Activated CD4-positive, alpha-beta T cell treated with anti-CD3 and anti-CD28 coated beads, Interleukin-2, amount 50 U/mL, for 24 hours (primary cell): Measurements from ENCODE around the gene TNFRSF9.

Source experiments
- DNase-seq, 2 donors: peaks; one replicate each; pipeline ENCODE4 v3.0.0-alpha.2; 2020; ENCODE audit warnings: low read depth in 1 of 2, low spot score in 1 of 2

Gene TNFRSF9

DNA sequence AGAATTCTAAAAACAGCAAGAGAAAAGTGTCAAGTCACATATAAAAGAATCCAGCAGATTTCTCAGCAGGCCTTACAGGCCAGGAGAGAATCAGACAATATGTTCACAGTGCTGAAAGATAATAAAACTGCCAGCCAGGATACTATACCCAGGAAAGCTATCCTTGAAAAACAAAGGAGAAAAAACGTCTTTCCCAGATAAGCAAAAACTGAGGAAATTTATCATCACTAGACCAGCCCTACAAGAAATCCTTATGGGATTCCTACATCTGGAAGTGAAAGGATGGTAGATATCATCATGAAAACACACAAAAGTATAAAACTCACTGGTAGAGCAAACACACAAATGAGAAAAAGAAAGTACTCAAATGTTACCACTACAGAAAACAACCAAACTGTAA is 62.6 kb downstream of the TNFRSF9 start:
- DNase-seq = no peak

DNA sequence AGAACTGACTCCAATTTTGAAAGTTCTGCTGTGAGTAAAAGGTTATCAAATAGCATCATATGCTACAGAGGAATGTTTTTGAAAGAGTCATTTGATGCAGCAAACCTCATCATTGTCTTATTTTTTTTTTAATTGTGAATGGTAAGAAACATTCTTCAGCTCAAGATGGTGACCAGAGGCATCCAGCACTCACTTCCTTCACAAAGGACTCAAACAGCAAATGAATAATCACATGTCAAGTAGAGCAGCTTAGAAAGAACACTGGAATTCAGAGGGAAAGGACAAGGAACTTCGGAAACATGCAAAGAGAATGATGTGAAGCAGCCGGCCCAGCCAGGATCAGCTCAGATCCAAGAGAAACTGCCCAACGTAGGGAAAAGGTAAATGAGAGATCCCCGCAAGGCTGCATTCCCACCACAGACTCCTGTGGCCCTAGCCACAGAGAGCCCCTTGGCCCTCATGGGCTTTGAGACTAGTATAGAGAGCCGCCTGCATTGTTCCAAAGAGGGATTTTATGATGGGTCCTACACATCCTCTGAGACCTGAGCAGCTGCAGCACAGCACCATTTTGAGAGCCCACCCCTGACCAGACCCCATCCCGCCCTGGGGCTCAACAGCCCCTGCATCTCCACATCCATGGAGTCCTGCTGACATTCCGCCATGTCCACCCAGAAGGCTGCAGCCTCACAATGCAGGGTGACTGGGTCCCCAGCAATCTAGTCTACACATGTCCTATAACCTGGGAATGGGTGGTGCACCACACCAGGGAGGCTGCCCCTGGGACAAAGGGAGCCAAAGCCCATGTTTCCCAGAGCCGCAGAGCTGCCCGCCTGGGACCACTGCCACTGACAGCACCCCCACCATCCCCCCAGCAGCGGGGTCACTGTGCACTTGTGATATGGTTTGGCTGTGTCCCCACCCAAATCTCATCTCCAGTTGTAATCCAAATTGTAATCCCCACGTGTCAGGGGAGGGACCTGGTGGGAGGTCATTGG is 66.5 kb downstream of the TNFRSF9 start:
- DNase-seq = no peak

DNA sequence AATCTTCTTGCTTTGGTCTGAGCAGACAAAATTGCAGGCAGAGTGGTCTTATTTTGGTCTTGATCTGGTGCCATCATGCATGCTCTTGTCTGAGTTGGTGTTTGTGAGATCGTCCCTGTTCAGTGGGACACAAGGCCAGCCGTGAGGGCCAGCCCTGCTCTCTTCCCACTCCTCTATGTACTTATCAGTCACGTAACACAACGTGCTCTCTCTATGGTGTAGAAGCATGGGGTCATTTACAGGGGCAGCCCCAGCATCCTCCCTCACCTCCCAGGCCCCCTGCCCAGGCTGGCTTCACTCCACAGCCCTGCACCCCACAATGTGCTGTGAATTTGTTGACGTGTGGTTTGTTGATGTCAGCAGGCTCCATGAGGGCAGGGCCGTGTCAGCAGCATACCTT is 69.5 kb downstream of the TNFRSF9 start:
- DNase-seq = no peak

DNA sequence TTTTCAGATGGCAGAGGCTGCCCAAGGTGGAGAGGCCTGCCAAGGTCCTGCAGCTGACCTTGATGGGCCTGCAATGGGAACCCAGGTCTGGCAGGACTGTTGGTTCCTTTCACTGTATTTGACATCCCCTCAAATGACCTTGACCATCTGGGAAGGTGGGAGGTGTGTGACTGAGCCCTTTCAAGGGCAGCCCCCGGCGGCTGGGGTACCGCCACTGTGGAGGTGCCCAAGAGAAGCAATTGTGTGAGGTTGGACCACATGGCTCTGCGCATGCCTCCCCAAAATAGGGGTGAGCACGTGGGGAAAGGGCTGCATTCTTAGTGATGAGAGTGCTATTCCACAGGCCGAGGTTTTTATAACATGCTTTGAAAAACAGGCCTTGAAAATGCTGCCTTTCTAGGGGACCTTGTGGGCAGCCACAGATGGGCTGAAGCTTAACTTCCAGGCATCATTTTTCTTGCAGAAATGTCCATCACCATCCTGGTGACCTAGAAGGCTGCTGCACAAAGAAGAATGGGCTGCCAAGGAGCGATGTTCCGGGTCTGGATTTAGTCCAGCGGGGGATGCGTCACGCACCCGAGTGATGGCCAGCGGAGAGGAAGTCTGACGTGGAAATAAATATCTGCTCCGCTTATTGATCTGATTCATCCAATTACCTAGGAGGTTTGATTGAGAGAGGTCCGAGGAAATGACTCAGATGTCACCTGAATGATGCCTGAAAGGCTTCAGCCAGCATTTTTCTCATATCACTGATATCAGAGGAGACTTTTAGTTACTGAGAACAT is 71.3 kb downstream of the TNFRSF9 start:
- DNase-seq = no peak

DNA sequence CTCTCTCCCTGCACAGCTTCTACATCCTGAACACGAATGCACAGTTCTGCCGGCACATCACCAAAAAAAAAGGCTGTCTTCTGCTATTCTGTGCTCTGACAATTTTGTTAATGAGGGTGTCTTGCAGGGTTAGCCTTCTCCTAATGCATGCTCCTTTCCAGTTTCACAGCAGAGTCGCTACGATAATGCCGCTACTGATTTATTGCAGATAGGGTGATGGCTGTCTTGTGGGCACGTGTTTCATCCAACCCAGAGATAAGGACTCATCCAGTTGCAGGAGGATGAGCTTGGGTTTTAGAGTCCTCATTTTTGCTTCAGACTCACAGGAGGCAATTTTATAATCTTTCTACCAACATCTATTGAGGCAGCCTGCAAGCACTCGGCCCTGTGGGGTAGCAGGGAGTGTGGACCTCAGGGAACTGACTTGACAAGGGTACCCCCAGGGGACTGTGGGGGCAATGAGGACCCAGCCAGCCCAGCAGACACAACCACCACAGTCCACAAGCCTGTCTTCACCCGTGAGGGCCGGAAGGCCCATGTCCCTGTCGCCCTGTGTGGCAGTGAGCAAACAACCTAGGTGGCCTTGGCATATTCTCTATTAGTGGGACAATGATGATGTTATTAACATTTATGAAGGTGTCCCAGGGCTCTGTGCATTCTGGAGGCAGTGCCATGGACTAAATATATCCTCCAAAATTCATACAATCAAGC is 72.4 kb downstream of the TNFRSF9 start:
- no peak for DNase-seq

DNA sequence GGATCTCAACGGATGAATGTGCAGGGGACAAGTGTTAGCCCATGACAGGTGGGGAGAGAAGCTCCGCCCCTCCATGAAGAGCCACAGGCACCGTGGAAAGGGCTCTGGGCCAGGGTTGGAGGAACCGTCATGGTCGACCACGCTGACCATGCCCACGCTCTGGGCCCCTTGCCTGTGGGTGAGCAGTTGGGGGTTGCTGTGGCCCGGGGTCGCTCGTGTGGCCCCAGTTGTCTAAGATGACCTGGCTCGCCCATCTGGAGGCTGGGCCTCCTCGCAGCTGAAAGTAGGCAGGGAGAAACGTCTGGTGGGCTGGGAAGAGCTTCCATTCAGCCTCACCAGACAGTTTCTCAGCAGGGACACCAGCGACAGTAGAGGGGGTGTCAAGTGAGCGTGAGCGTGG is 74.7 kb downstream of the TNFRSF9 start:
- DNase-seq = no peak
